Measurements from ENCODE around the gene RAD54L. TPM values are rescaled to one million over a fixed set of nuclear protein-coding genes. Genes with fewer than 3 reads are reported as not detected.

Gene RAD54L
- total RNA-seq, 1 experiment from 2014 or later, result 28.9 TPM

- CTCF ChIA-PET, result no interaction called here
- TF ChIP-seq CTCF (IDR thresholded peaks at IDR 0.05 in 2 of 3, conservative IDR thresholded peaks at IDR 0.05 in 1 of 3; ENCODE audit: borderline replicate concordance in 1 of 3, insufficient read depth in 1 of 3, low read depth in 2 of 3, low read length in 2 of 3), result no peak
- no peak for TF ChIP-seq CBX3 (IDR thresholded peaks at IDR 0.05; ENCODE audit: low read depth)
- no peak for TF ChIP-seq YY1 (IDR thresholded peaks at IDR 0.05; ENCODE audit: extremely low read depth, insufficient replicate concordance, low read depth, low read length)
- no peak for ATAC-seq
- H3K27me3 ChIP-seq (ENCODE audit: insufficient read depth, low read length), result no peaks in the 10 kb centered on the region
- RAD21 ChIA-PET (ENCODE audit: low non-redundant PET in 1 of 2, low total read pairs in 2 of 2, uncharacterized antibody in 2 of 2, unreplicated experiment in 2 of 2), result interaction anchor here in 1 of 2 experiments (0.7 kb wide), 1 partner anchor 45 kb away, joined by 3 read pairs; no protein-coding TSS in a partner anchor
- no peaks in the 10 kb centered on the region for H4K20me1 ChIP-seq (ENCODE audit: insufficient read depth)
- H3K79me2 ChIP-seq (ENCODE audit: insufficient read depth, low read length), result no peaks in the 10 kb centered on the region
- H2AFZ ChIP-seq (ENCODE audit: low read depth, low read length, poor library complexity, severe bottlenecking), result no peak overlapping the region
- no peak overlapping the region for H3K4me2 ChIP-seq (ENCODE audit: low read length)
- H3K9me3 ChIP-seq (ENCODE audit: control insufficient read depth in 1 of 2, insufficient read depth in 1 of 2, low read depth in 1 of 2, low read length in 2 of 2), result no peaks in the 10 kb centered on the region
- H3K4me1 ChIP-seq (ENCODE audit: control insufficient read depth in 1 of 2, insufficient read depth in 2 of 2, low read length in 2 of 2), result no peaks in the 10 kb centered on the region
- BruUV-seq (replicated peaks), result no TSS peak
- H3K4me3 ChIP-seq (replicated peaks in 1 of 2; ENCODE audit: low read depth in 1 of 2, low read length in 2 of 2), result no peak overlapping the region
- peaks cover 0 to 3% of the 10 kb centered on the region in 2 experiments; a peak in 1 of 4 replicates for H3K36me3 ChIP-seq (ENCODE audit: control insufficient read depth in 1 of 2, insufficient read depth in 2 of 2, low read length in 2 of 2)
- no peaks in the 10 kb centered on the region for H3K9me2 ChIP-seq (ENCODE audit: insufficient read depth)
- no peak overlapping the region for H3K27ac ChIP-seq (ENCODE audit: low read depth, low read length)
- POLR2A ChIA-PET, result interaction anchor here (0.8 kb wide), 1 partner anchor 13 kb away, joined by 3 read pairs; no protein-coding TSS in a partner anchor
- H3K9ac ChIP-seq (ENCODE audit: low read length), result no peak overlapping the region
- intact Hi-C loops (cut with micrococcal nuclease), result no loop called here
- DNase-seq (ENCODE audit: low read depth, low spot score), result no peak
Measured at GRCh38 chr1:46289976-46290375, 42.4 kb downstream of the RAD54L start.

GRCh38 chr1:46295306-46295705 lies 47.7 kb downstream of the RAD54L start:
- RAD21 ChIA-PET (ENCODE audit: low non-redundant PET in 1 of 2, low total read pairs in 2 of 2, uncharacterized antibody in 2 of 2, unreplicated experiment in 2 of 2), result no interaction called here
- CTCF ChIA-PET, result no interaction called here
- DNase-seq (ENCODE audit: low read depth, low spot score), result no peak
- Histone ChIP-seq H3K4me2 (ENCODE audit: low read length) (no peak overlapping the region), H3K79me2 (ENCODE audit: insufficient read depth, low read length) (peaks cover 21% of the 10 kb centered on the region), H3K36me3 (ENCODE audit: control insufficient read depth in 1 of 2, insufficient read depth in 2 of 2, low read length in 2 of 2) (peaks cover 6 to 26% of the 10 kb centered on the region in 2 experiments; a peak in 3 of 4 replicates), H3K9ac (ENCODE audit: low read length) (no peak overlapping the region), H3K27ac (ENCODE audit: low read depth, low read length) (no peak overlapping the region), H3K4me3 (replicated peaks in 1 of 2; ENCODE audit: low read depth in 1 of 2, low read length in 2 of 2) (no peak overlapping the region), H3K9me2 (ENCODE audit: insufficient read depth) (no peaks in the 10 kb centered on the region), H3K4me1 (ENCODE audit: control insufficient read depth in 1 of 2, insufficient read depth in 2 of 2, low read length in 2 of 2) (no peaks in the 10 kb centered on the region; a peak in 1 of 4 replicates), H2AFZ (ENCODE audit: low read depth, low read length, poor library complexity, severe bottlenecking) (no peak overlapping the region), H3K27me3 (ENCODE audit: insufficient read depth, low read length) (no peaks in the 10 kb centered on the region), H4K20me1 (ENCODE audit: insufficient read depth) (no peaks in the 10 kb centered on the region), H3K9me3 (ENCODE audit: control insufficient read depth in 1 of 2, insufficient read depth in 1 of 2, low read depth in 1 of 2, low read length in 2 of 2) (no peaks in the 10 kb centered on the region)
- intact Hi-C loops (cut with micrococcal nuclease), result no loop called here
- BruUV-seq (replicated peaks), result no TSS peak
- no peak for ATAC-seq
- POLR2A ChIA-PET, result no interaction called here
- TF ChIP-seq ZNF274 (IDR thresholded peaks at IDR 0.05; ENCODE audit: low read depth, low read length), result no peak
- no peak for TF ChIP-seq YY1 (IDR thresholded peaks at IDR 0.05; ENCODE audit: extremely low read depth, insufficient replicate concordance, low read depth, low read length)
- no peak for TF ChIP-seq JUND (IDR thresholded peaks at IDR 0.05)
- no peak for TF ChIP-seq CTCF (IDR thresholded peaks at IDR 0.05 in 2 of 3, conservative IDR thresholded peaks at IDR 0.05 in 1 of 3; ENCODE audit: borderline replicate concordance in 1 of 3, insufficient read depth in 1 of 3, low read depth in 2 of 3, low read length in 2 of 3)
- TF ChIP-seq RAD21 (IDR thresholded peaks at IDR 0.05; ENCODE audit: low read depth), result no peak
- TF ChIP-seq ELF1 (IDR thresholded peaks at IDR 0.05; ENCODE audit: borderline replicate concordance, low read depth), result no peak
- no peak for TF ChIP-seq ATF3 (IDR thresholded peaks at IDR 0.05)
- no peak for TF ChIP-seq EGR1 (IDR thresholded peaks at IDR 0.05; ENCODE audit: low read depth)
- TF ChIP-seq SP1 (IDR thresholded peaks at IDR 0.05; ENCODE audit: low read depth), result no peak
- TF ChIP-seq ZFX (IDR thresholded peaks at IDR 0.05), result no peak
- no peak for TF ChIP-seq MAX (IDR thresholded peaks at IDR 0.05)
- TF ChIP-seq SIN3A (IDR thresholded peaks at IDR 0.05; ENCODE audit: low read depth), result no peak
- TF ChIP-seq POLR2A (IDR thresholded peaks at IDR 0.05; ENCODE audit: borderline replicate concordance, extremely low read depth, insufficient read depth, insufficient read length), result no peak

Data from HCT116 (cell line).